ENCODE measurements around the gene PAX3. TPM values are rescaled to one million over a fixed set of nuclear protein-coding genes. Genes with fewer than 3 reads are reported as not detected.

Gene PAX3
- total and polyA plus RNA-seq, 4 donors, result not detected

DNA sequence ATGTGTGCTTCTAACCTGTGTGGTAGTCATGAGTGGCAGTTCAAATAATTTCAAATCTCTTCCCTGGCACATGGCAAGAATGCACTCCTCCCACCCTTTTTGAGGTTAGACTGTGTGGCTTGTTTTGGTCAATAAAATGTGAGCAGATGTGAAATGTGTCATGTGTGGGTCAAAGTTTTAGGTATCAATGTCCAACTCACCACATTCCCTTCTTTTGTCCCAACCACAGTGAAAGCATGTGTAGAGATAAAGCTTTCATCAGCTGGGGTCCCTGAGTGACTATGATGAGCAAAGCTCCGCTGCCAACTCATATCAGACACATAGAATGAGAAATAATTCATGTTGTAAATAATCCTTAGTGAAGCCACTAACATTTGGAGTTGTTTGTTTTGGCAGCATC is 118.2 kb downstream of the PAX3 start:
- Histone ChIP-seq H3K4me1 (ENCODE audit: control insufficient read depth in 4 of 4, insufficient read depth in 4 of 4, low read length in 3 of 4) (no peaks in the 10 kb centered on the region), H3K36me3 (ENCODE audit: control insufficient read depth in 4 of 4, insufficient read depth in 3 of 4, low read depth in 1 of 4, low read length in 3 of 4) (no peaks in the 10 kb centered on the region), H3K9ac (ENCODE audit: low read depth in 1 of 2, low read length in 2 of 2) (no peak overlapping the region), H3K27ac (ENCODE audit: low read depth in 1 of 2, low read length in 2 of 2) (no peak overlapping the region), H3K27me3 (ENCODE audit: control insufficient read depth in 4 of 4, insufficient read depth in 4 of 4, low read length in 3 of 4) (peaks cover 0 to 5% (median under 1%) of the 10 kb centered on the region in 4 donors), H3K4me3 (ENCODE audit: low read depth in 1 of 3, low read length in 3 of 3) (no peak overlapping the region), H3K9me3 (ENCODE audit: control insufficient read depth in 4 of 4, low read length in 3 of 4) (no peaks in the 10 kb centered on the region)
- WGBS, result 73% methylated on average over 1 of the region's 1 CpG
- no peak for DNase-seq (ENCODE audit: low spot score)
- no peak for TF ChIP-seq HNF4G (IDR thresholded peaks at IDR 0.05)
- peak in 1 of 2 donors; percentile 27 for TF ChIP-seq HNF4A (conservative IDR thresholded peaks at IDR 0.05)

DNA sequence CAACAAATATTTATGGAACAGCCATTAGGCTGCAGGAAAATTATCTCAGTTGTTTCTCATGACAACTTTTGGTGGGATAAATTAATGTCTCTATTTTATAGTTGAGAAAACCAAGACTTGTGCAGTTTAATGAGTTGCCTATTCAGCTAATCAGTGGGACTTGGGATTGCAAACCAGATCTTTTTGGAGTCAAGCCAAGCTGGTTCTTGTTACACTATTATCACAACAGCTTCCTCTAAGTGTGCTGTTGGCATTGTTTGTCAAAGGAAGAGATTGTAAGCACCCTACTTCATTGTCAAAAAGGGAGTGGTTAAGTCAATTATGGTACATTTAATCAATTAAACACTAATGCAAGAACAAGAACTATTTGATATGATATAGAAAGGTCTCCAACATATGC is 119.2 kb downstream of the PAX3 start:
- no peak for DNase-seq (ENCODE audit: low spot score)
- no peaks in the 10 kb centered on the region for H3K9me3 ChIP-seq (ENCODE audit: control insufficient read depth in 4 of 4, low read length in 3 of 4)
- no peak overlapping the region for H3K9ac ChIP-seq (ENCODE audit: low read depth in 1 of 2, low read length in 2 of 2)
- peaks cover 0 to 6% (median under 1%) of the 10 kb centered on the region in 4 donors for H3K27me3 ChIP-seq (ENCODE audit: control insufficient read depth in 4 of 4, insufficient read depth in 4 of 4, low read length in 3 of 4)
- H3K4me1 ChIP-seq (ENCODE audit: control insufficient read depth in 4 of 4, insufficient read depth in 4 of 4, low read length in 3 of 4), result no peaks in the 10 kb centered on the region
- H3K36me3 ChIP-seq (ENCODE audit: control insufficient read depth in 4 of 4, insufficient read depth in 3 of 4, low read depth in 1 of 4, low read length in 3 of 4), result no peaks in the 10 kb centered on the region
- no peak overlapping the region for H3K27ac ChIP-seq (ENCODE audit: low read depth in 1 of 2, low read length in 2 of 2)
- TF ChIP-seq, protein P1, sequence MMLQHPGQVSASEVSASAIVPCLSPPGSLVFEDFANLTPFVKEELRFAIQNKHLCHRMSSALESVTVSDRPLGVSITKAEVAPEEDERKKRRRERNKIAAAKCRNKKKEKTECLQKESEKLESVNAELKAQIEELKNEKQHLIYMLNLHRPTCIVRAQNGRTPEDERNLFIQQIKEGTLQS (IDR thresholded peaks at IDR 0.05), result no peak
- TF ChIP-seq, protein P2, sequence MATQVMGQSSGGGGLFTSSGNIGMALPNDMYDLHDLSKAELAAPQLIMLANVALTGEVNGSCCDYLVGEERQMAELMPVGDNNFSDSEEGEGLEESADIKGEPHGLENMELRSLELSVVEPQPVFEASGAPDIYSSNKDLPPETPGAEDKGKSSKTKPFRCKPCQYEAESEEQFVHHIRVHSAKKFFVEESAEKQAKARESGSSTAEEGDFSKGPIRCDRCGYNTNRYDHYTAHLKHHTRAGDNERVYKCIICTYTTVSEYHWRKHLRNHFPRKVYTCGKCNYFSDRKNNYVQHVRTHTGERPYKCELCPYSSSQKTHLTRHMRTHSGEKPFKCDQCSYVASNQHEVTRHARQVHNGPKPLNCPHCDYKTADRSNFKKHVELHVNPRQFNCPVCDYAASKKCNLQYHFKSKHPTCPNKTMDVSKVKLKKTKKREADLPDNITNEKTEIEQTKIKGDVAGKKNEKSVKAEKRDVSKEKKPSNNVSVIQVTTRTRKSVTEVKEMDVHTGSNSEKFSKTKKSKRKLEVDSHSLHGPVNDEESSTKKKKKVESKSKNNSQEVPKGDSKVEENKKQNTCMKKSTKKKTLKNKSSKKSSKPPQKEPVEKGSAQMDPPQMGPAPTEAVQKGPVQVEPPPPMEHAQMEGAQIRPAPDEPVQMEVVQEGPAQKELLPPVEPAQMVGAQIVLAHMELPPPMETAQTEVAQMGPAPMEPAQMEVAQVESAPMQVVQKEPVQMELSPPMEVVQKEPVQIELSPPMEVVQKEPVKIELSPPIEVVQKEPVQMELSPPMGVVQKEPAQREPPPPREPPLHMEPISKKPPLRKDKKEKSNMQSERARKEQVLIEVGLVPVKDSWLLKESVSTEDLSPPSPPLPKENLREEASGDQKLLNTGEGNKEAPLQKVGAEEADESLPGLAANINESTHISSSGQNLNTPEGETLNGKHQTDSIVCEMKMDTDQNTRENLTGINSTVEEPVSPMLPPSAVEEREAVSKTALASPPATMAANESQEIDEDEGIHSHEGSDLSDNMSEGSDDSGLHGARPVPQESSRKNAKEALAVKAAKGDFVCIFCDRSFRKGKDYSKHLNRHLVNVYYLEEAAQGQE (IDR thresholded peaks at IDR 0.05), result no peak
- no peak for TF ChIP-seq SP1 (IDR thresholded peaks at IDR 0.05)
- TF ChIP-seq, protein P3, sequence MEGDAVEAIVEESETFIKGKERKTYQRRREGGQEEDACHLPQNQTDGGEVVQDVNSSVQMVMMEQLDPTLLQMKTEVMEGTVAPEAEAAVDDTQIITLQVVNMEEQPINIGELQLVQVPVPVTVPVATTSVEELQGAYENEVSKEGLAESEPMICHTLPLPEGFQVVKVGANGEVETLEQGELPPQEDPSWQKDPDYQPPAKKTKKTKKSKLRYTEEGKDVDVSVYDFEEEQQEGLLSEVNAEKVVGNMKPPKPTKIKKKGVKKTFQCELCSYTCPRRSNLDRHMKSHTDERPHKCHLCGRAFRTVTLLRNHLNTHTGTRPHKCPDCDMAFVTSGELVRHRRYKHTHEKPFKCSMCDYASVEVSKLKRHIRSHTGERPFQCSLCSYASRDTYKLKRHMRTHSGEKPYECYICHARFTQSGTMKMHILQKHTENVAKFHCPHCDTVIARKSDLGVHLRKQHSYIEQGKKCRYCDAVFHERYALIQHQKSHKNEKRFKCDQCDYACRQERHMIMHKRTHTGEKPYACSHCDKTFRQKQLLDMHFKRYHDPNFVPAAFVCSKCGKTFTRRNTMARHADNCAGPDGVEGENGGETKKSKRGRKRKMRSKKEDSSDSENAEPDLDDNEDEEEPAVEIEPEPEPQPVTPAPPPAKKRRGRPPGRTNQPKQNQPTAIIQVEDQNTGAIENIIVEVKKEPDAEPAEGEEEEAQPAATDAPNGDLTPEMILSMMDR (IDR thresholded peaks at IDR 0.05; ENCODE audit: low read depth, low read length, missing input control), result no peak
- TF ChIP-seq FOXA1 (IDR thresholded peaks at IDR 0.05), result no peak
- no peak for TF ChIP-seq HNF4A (conservative IDR thresholded peaks at IDR 0.05)
- no peak for TF ChIP-seq FOXA2 (IDR thresholded peaks at IDR 0.05)
- TF ChIP-seq HNF4G (IDR thresholded peaks at IDR 0.05), result no peak
- TF ChIP-seq YY1 (IDR thresholded peaks at IDR 0.05), result no peak
- no peak for TF ChIP-seq JUND (IDR thresholded peaks at IDR 0.05)
- TF ChIP-seq NR2F2 (IDR thresholded peaks at IDR 0.05), result no peak
- TF ChIP-seq, protein P4, sequence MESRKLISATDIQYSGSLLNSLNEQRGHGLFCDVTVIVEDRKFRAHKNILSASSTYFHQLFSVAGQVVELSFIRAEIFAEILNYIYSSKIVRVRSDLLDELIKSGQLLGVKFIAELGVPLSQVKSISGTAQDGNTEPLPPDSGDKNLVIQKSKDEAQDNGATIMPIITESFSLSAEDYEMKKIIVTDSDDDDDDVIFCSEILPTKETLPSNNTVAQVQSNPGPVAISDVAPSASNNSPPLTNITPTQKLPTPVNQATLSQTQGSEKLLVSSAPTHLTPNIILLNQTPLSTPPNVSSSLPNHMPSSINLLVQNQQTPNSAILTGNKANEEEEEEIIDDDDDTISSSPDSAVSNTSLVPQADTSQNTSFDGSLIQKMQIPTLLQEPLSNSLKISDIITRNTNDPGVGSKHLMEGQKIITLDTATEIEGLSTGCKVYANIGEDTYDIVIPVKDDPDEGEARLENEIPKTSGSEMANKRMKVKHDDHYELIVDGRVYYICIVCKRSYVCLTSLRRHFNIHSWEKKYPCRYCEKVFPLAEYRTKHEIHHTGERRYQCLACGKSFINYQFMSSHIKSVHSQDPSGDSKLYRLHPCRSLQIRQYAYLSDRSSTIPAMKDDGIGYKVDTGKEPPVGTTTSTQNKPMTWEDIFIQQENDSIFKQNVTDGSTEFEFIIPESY (IDR thresholded peaks at IDR 0.05), result no peak
- no peak overlapping the region for H3K4me3 ChIP-seq (ENCODE audit: low read depth in 1 of 3, low read length in 3 of 3)
